Gastrocnemius medialis (tissue), 4 donors: ENCODE measurements around the gene LDLRAD1.

Source experiments
- POLR2A ChIP-seq, 2 donors: fragments of 450-650 bp; IDR thresholded peaks; one replicate each; pipeline ENCODE4 v1.6.1; 2017; ENCODE audit warnings: antibody characterized with exemption in 2 of 2, mild to moderate bottlenecking in 2 of 2, moderate library complexity in 2 of 2
- TF ChIP-seq, protein P1 (sequence below), 5 experiments: fragments of 450-650 bp in 3 of 5; fragments of 200-600 bp in 2 of 5; sonication (generic) in 2 of 5; IDR thresholded peaks in 4 of 5; conservative IDR thresholded peaks in 1 of 5; 1 replicate in 4 of 5; 2 replicates in 1 of 5; pipeline ENCODE4 v1.5.1; 2016 to 2019; ENCODE audit warnings: antibody characterized with exemption in 5 of 5, mild to moderate bottlenecking in 3 of 5, moderate library complexity in 3 of 5

- TF ChIP-seq, protein P1, sequence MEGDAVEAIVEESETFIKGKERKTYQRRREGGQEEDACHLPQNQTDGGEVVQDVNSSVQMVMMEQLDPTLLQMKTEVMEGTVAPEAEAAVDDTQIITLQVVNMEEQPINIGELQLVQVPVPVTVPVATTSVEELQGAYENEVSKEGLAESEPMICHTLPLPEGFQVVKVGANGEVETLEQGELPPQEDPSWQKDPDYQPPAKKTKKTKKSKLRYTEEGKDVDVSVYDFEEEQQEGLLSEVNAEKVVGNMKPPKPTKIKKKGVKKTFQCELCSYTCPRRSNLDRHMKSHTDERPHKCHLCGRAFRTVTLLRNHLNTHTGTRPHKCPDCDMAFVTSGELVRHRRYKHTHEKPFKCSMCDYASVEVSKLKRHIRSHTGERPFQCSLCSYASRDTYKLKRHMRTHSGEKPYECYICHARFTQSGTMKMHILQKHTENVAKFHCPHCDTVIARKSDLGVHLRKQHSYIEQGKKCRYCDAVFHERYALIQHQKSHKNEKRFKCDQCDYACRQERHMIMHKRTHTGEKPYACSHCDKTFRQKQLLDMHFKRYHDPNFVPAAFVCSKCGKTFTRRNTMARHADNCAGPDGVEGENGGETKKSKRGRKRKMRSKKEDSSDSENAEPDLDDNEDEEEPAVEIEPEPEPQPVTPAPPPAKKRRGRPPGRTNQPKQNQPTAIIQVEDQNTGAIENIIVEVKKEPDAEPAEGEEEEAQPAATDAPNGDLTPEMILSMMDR (IDR thresholded peaks at IDR 0.05 in 4 of 5, conservative IDR thresholded peaks at IDR 0.05 in 1 of 5): no peak
- TF ChIP-seq POLR2A (IDR thresholded peaks at IDR 0.05): no peak
These were observed 50.4 kb downstream of the LDLRAD1 start for GRCh38 chr1:53967409-53968124.
